ENCODE results near the gene EXOC1.
"Not testable (repeated sequence)": the region's sequence is repeated elsewhere in the genome, so short reads cannot be mapped to it uniquely, and the experiment has no call there.

EXOC1 gene

GRCh38 chr4:55830048-55830447, 23.4 kb upstream of the EXOC1 start:
- FAIRE-seq, result no peak
- TF ChIP-seq POLR2A (IDR thresholded peaks at IDR 0.05; ENCODE audit: low read depth, low read length), result no peak
- no peak for TF ChIP-seq POLR2AphosphoS5 (IDR thresholded peaks at IDR 0.05; ENCODE audit: low read depth, low read length)
- no peak for TF ChIP-seq TAF1 (IDR thresholded peaks at IDR 0.05; ENCODE audit: borderline replicate concordance, low read depth, low read length)
- DNase-seq (ENCODE audit: insufficient read length), result no peak

- FAIRE-seq (no peak), DNase-seq (ENCODE audit: insufficient read length) (no peak)
- no peak for TF ChIP-seq TAF1 (IDR thresholded peaks at IDR 0.05; ENCODE audit: borderline replicate concordance, low read depth, low read length)
- TF ChIP-seq POLR2AphosphoS5 (IDR thresholded peaks at IDR 0.05; ENCODE audit: low read depth, low read length), result no peak
- no peak for TF ChIP-seq POLR2A (IDR thresholded peaks at IDR 0.05; ENCODE audit: low read depth, low read length)
These were observed 22.7 kb upstream of the EXOC1 start for GRCh38 chr4:55830716-55831115.

GRCh38 chr4:55834086-55834795, 19.2 kb upstream of the EXOC1 start:
- TF ChIP-seq TAF1 (IDR thresholded peaks at IDR 0.05; ENCODE audit: borderline replicate concordance, low read depth, low read length) (no peak), POLR2A (IDR thresholded peaks at IDR 0.05; ENCODE audit: low read depth, low read length) (no peak), POLR2AphosphoS5 (IDR thresholded peaks at IDR 0.05; ENCODE audit: low read depth, low read length) (no peak)
- no peak for FAIRE-seq

GRCh38 chr4:55837903-55838302, 15.5 kb upstream of the EXOC1 start:
- DNase-seq (ENCODE audit: insufficient read length) (no peak), FAIRE-seq (no peak)
- TF ChIP-seq POLR2AphosphoS5 (IDR thresholded peaks at IDR 0.05; ENCODE audit: low read depth, low read length) (no peak), POLR2A (IDR thresholded peaks at IDR 0.05; ENCODE audit: low read depth, low read length) (no peak), TAF1 (IDR thresholded peaks at IDR 0.05; ENCODE audit: borderline replicate concordance, low read depth, low read length) (no peak)

More at GRCh38 chr4:55834086-55834795, 19.2 kb upstream of the EXOC1 start:
- DNase-seq (ENCODE audit: insufficient read length), result no peak

- DNase-seq (ENCODE audit: insufficient read length) (no peak), FAIRE-seq (no peak)
- TF ChIP-seq POLR2A (IDR thresholded peaks at IDR 0.05; ENCODE audit: low read depth, low read length) (no peak), POLR2AphosphoS5 (IDR thresholded peaks at IDR 0.05; ENCODE audit: low read depth, low read length) (no peak), TAF1 (IDR thresholded peaks at IDR 0.05; ENCODE audit: borderline replicate concordance, low read depth, low read length) (no peak)
These were observed 15.1 kb upstream of the EXOC1 start for GRCh38 chr4:55838356-55838755.

- TF ChIP-seq POLR2AphosphoS5 (IDR thresholded peaks at IDR 0.05; ENCODE audit: low read depth, low read length), result no peak
- TF ChIP-seq POLR2A (IDR thresholded peaks at IDR 0.05; ENCODE audit: low read depth, low read length), result no peak
- TF ChIP-seq TAF1 (IDR thresholded peaks at IDR 0.05; ENCODE audit: borderline replicate concordance, low read depth, low read length), result no peak
- DNase-seq (ENCODE audit: insufficient read length) (no peak), FAIRE-seq (no peak)
These were observed 14.5 kb upstream of the EXOC1 start for GRCh38 chr4:55838952-55839351.

- FAIRE-seq (no peak), DNase-seq (ENCODE audit: insufficient read length) (no peak)
- TF ChIP-seq POLR2AphosphoS5 (IDR thresholded peaks at IDR 0.05; ENCODE audit: low read depth, low read length) (no peak), TAF1 (IDR thresholded peaks at IDR 0.05; ENCODE audit: borderline replicate concordance, low read depth, low read length) (no peak), POLR2A (IDR thresholded peaks at IDR 0.05; ENCODE audit: low read depth, low read length) (no peak)
These were observed 12.5 kb upstream of the EXOC1 start for GRCh38 chr4:55840956-55841355.

- DNase-seq (ENCODE audit: insufficient read length); FAIRE-seq: not testable (repeated sequence)
These were observed 11.8 kb upstream of the EXOC1 start for GRCh38 chr4:55841373-55842239.

GRCh38 chr4:55842312-55842711, 11.1 kb upstream of the EXOC1 start:
- FAIRE-seq; DNase-seq (ENCODE audit: insufficient read length): not testable (repeated sequence)

GRCh38 chr4:55849724-55850123, 3.7 kb upstream of the EXOC1 start:
- no peak for DNase-seq (ENCODE audit: insufficient read length)
- no peak for FAIRE-seq
- TF ChIP-seq POLR2AphosphoS5 (IDR thresholded peaks at IDR 0.05; ENCODE audit: low read depth, low read length) (no peak), TAF1 (IDR thresholded peaks at IDR 0.05; ENCODE audit: borderline replicate concordance, low read depth, low read length) (no peak), POLR2A (IDR thresholded peaks at IDR 0.05; ENCODE audit: low read depth, low read length) (no peak)

- TF ChIP-seq POLR2A (IDR thresholded peaks at IDR 0.05; ENCODE audit: low read depth, low read length), result no peak
- TF ChIP-seq POLR2AphosphoS5 (IDR thresholded peaks at IDR 0.05; ENCODE audit: low read depth, low read length), result no peak
- TF ChIP-seq TAF1 (IDR thresholded peaks at IDR 0.05; ENCODE audit: borderline replicate concordance, low read depth, low read length), result no peak
- FAIRE-seq, result no peak
These were observed 1.6 kb upstream of the EXOC1 start for GRCh38 chr4:55851885-55852284.

GRCh38 chr4:55854129-55854528, 681 bp downstream of the EXOC1 start:
- FAIRE-seq (no peak), DNase-seq (ENCODE audit: insufficient read length) (no peak)
- no peak for TF ChIP-seq POLR2A (IDR thresholded peaks at IDR 0.05; ENCODE audit: low read depth, low read length)

More at GRCh38 chr4:55851885-55852284, 1.6 kb upstream of the EXOC1 start:
- no peak for DNase-seq (ENCODE audit: insufficient read length)
